HepG2 (cell line): ENCODE data around the gene HMCN1. TPM values are rescaled to one million over a fixed set of nuclear protein-coding genes. Genes with fewer than 3 reads are reported as not detected.

Experiments used
- ATAC-seq: fragments of 200-7000 bp; cut with Tn5 transposase; 3 replicates; pipeline ENCODE4 v1.9.1; 2020; ENCODE audit warnings: mild to moderate bottlenecking, moderate library complexity
- BruUV-seq: library from RNA; stranded (reverse); fragments of 400-500 nt; replicated peaks from 2 replicates; lab custom pipeline; 2021; lab: Mats Ljungman, UMichigan
- CTCF ChIA-PET: fragments of 300-600 bp; formaldehyde crosslinking; extraction: SDS; loops from one replicate; lab custom pipeline; 2021; ENCODE audit warnings: low total read pairs, inconsistent platforms, low intra/inter-chr PET ratio; lab: Yijun Ruan, JAX
- POLR2A ChIA-PET: fragments of 350-600 bp; sonication (Branson Sonifier 250); formaldehyde crosslinking; loops from one replicate; lab custom pipeline; 2020; ENCODE audit warnings: antibody characterized with exemption, inconsistent platforms; lab: Yijun Ruan, JAX
- DNase-seq: peaks from one replicate; pipeline ENCODE4 v3.0.0-alpha.2; 2015; ENCODE audit warnings: low spot score
- FAIRE-seq: peaks from 3 replicates; lab custom pipeline; 2011; peaks lifted over from hg19 to GRCh38; lab: Jason Lieb, UNC
- H2AFZ ChIP-seq: one replicate; pipeline ENCODE4 v1.6.1; 2011; ENCODE audit warnings: low read length, inconsistent platforms
- H3K27ac ChIP-seq: fragments of 300-600 bp; 3 replicates; pipeline ENCODE4 v1.8.0; 2011; ENCODE audit warnings: mixed run types, mild to moderate bottlenecking, mixed read lengths, low read length, inconsistent platforms; ENCODE audit not compliant: insufficient read depth; ENCODE audit errors: extremely low read length
- H3K27me3 ChIP-seq, 2 experiments: fragments of 200-600 bp in 1 of 2; 2 replicates in 1 of 2; 3 replicates in 1 of 2; pipeline versions ENCODE4 v1.6.0 to v1.8.0; 2011; ENCODE audit warnings: low read length in 2 of 2, mild to moderate bottlenecking in 2 of 2, moderate library complexity in 2 of 2, inconsistent platforms in 1 of 2; ENCODE audit not compliant: insufficient read depth in 2 of 2, control insufficient read depth in 1 of 2
- H3K36me3 ChIP-seq, 2 experiments: fragments of 200-600 bp in 1 of 2; replicated peaks in 1 of 2; 2 replicates in 1 of 2; 3 replicates in 1 of 2; pipeline versions ENCODE4 v1.5.1 to v1.8.0; 2011; ENCODE audit warnings: low read length in 2 of 2, inconsistent platforms in 1 of 2; ENCODE audit not compliant: insufficient read depth in 2 of 2, control insufficient read depth in 1 of 2
- H3K4me1 ChIP-seq: 2 replicates; pipeline ENCODE4 v1.5.1; 2012; ENCODE audit warnings: low read length, inconsistent platforms; ENCODE audit not compliant: insufficient read depth
- H3K4me2 ChIP-seq: 2 replicates; pipeline ENCODE4 v1.6.0; 2011; ENCODE audit warnings: low read depth, low read length, inconsistent platforms
- H3K4me3 ChIP-seq, 3 experiments: fragments of 200-600 bp in 1 of 3; sonication (generic), shearing (Covaris generic) in 1 of 3; replicated peaks in 1 of 3; 2 replicates each; pipeline ENCODE4 v1.5.1; 2011 to 2016; ENCODE audit warnings: low read length in 3 of 3, inconsistent platforms in 2 of 3, low read depth in 2 of 3, mild to moderate bottlenecking in 2 of 3, control low read depth in 1 of 3, mixed read lengths in 1 of 3; ENCODE audit not compliant: insufficient read depth in 1 of 3
- H3K79me2 ChIP-seq: one replicate; pipeline ENCODE4 v1.6.1; 2011; ENCODE audit warnings: low read length, inconsistent platforms; ENCODE audit not compliant: insufficient read depth
- H3K9ac ChIP-seq: 2 replicates; pipeline ENCODE4 v1.6.0; 2011; ENCODE audit warnings: mild to moderate bottlenecking, low read depth, low read length, inconsistent platforms; ENCODE audit not compliant: insufficient read depth
- H3K9me3 ChIP-seq: 2 replicates; pipeline ENCODE4 v1.5.1; 2012; ENCODE audit warnings: mild to moderate bottlenecking, low read length
- H4K20me1 ChIP-seq: 2 replicates; pipeline ENCODE4 v1.6.0; 2011; ENCODE audit warnings: inconsistent platforms, mild to moderate bottlenecking, low read length, moderate library complexity; ENCODE audit not compliant: insufficient read depth
- ATF7-NPFF ChIP-seq: sonication (generic); formaldehyde crosslinking; IDR thresholded peaks from 2 replicates; pipeline ENCODE4 v1.8.1; 2023; ENCODE audit warnings: mild to moderate bottlenecking, low read depth, missing genetic modification reagents, moderate library complexity
- EP300 ChIP-seq, 3 experiments: sonication (generic) in 1 of 3; formaldehyde crosslinking in 1 of 3; IDR thresholded peaks; 2 replicates each; pipeline versions ENCODE4 v1.5.1 to v1.6.1; 2011 to 2020; ENCODE audit warnings: low read depth in 2 of 3, low read length in 2 of 3, borderline replicate concordance in 1 of 3, improper control_type of control experiment in 1 of 3, mild to moderate bottlenecking in 1 of 3, missing genetic modification reagents in 1 of 3, moderate library complexity in 1 of 3
- GTF3A ChIP-seq: sonication (generic); formaldehyde crosslinking; conservative IDR thresholded peaks from 2 replicates; pipeline ENCODE4 v1.4.0; 2020; ENCODE audit warnings: mild to moderate bottlenecking, missing genetic modification reagents
- HIVEP1 ChIP-seq: sonication (generic); formaldehyde crosslinking; IDR thresholded peaks from 2 replicates; pipeline ENCODE4 v1.4.0; 2020; ENCODE audit warnings: mild to moderate bottlenecking, missing genetic modification reagents
- HMG20A ChIP-seq: IDR thresholded peaks from 2 replicates; pipeline ENCODE4 v1.6.1; 2016; ENCODE audit warnings: borderline replicate concordance
- NONO ChIP-seq, 2 experiments: fragments of 450-650 bp in 1 of 2; sonication (generic) in 1 of 2; formaldehyde crosslinking in 1 of 2; IDR thresholded peaks in 1 of 2; conservative IDR thresholded peaks in 1 of 2; 2 replicates each; pipeline versions ENCODE4 v1.6.1 to v1.8.0; 2017 to 2022; ENCODE audit warnings: mild to moderate bottlenecking in 1 of 2, missing genetic modification reagents in 1 of 2, moderate library complexity in 1 of 2
- TAF15 ChIP-seq: fragments of 200-400 bp; formaldehyde crosslinking; IDR thresholded peaks from one replicate; pipeline ENCODE4 v1.6.1; 2018; ENCODE audit warnings: mild to moderate bottlenecking, low read depth, low read length; ENCODE audit not compliant: poor library complexity, severe bottlenecking
- U2AF1 ChIP-seq: fragments of 200-400 bp; formaldehyde crosslinking; optimal IDR thresholded peaks from 2 replicates; pipeline ENCODE3; 2017; ENCODE audit warnings: mild to moderate bottlenecking, low read depth, low read length
- ZFAT ChIP-seq: sonication (generic); formaldehyde crosslinking; conservative IDR thresholded peaks from 2 replicates; pipeline ENCODE4 v1.8.1; 2023; ENCODE audit warnings: missing genetic modification reagents, inconsistent platforms
- ZFP90 ChIP-seq: sonication (generic); formaldehyde crosslinking; IDR thresholded peaks from 2 replicates; pipeline ENCODE4 v1.8.0; 2022; ENCODE audit warnings: missing genetic modification reagents, mild to moderate bottlenecking, inconsistent platforms, borderline replicate concordance
- ZKSCAN1 ChIP-seq: fragments of 150-350 bp; IDR thresholded peaks from 2 replicates; pipeline ENCODE4 v1.6.1; 2014; ENCODE audit warnings: low read length
- ZNF34 ChIP-seq: sonication (generic); formaldehyde crosslinking; IDR thresholded peaks from 2 replicates; pipeline ENCODE4 v1.4.0; 2020; ENCODE audit warnings: mild to moderate bottlenecking, missing genetic modification reagents, borderline replicate concordance
- ZNF850 ChIP-seq: sonication (generic); formaldehyde crosslinking; conservative IDR thresholded peaks from 2 replicates; pipeline ENCODE4 v1.9.0; 2021; ENCODE audit warnings: mild to moderate bottlenecking, missing genetic modification reagents
- WGBS: methylation state at CpG from one replicate; pipeline ENCODE4 v1.1.6; 2017; ENCODE audit warnings: low lambda C conversion rate; 5-methylcytosine and 5-hydroxymethylcytosine counted together
- in situ Hi-C: cut with HindIII; loops from 2 replicates; pipeline ENCODE4 v1.10.0; 2017; ENCODE audit warnings: low pct_unique_long_range_greater_than_20kb; ENCODE audit not compliant: extremely low pct_ligation_motif_present
- intact Hi-C: fragments of 100-400 bp; cut with micrococcal nuclease; formaldehyde crosslinking; loops from one replicate; pipeline ENCODE4 v1.10.0; 2022; ENCODE audit not compliant: unreplicated experiment
- polyA plus RNA-seq, 8 experiments: library from polyadenylated mRNA; depleted of rRNA in 3 of 8; stranded (reverse) in 7 of 8; unstranded in 1 of 8; fragments of >200 nt; fragmentation: Illumina TruSeq in 4 of 8; extraction: Trizol in 4 of 8; gene quantifications; 2 replicates each; pipeline versions ENCODE4 v1.2.1 to v1.2.3, GENCODE V29; 2011 to 2016; ENCODE audit warnings: low read depth in 4 of 8, missing spikeins in 1 of 8, mixed read lengths in 1 of 8; ENCODE audit not compliant: insufficient read depth in 1 of 8
- total RNA-seq, 5 experiments: library from RNA; depleted of rRNA; stranded (reverse); fragments of >200 nt; fragmentation: Illumina TruSeq; extraction: Trizol; gene quantifications; 2 replicates each; pipeline ENCODE4 v1.2.3, GENCODE V29; 2016; ENCODE audit warnings: low read depth in 1 of 5
- TF ChIP-seq, protein P1 (sequence below): sonication (generic); formaldehyde crosslinking; IDR thresholded peaks from 2 replicates; pipeline ENCODE4 v1.5.0; 2020; ENCODE audit warnings: mild to moderate bottlenecking, missing genetic modification reagents

Gene HMCN1
- total and polyA plus RNA-seq, 2 of the 13 experiments (the other 11 are each of a cell fraction or from before 2014, with no cell fraction given): 0.03 TPM; not detected in 1

DNA sequence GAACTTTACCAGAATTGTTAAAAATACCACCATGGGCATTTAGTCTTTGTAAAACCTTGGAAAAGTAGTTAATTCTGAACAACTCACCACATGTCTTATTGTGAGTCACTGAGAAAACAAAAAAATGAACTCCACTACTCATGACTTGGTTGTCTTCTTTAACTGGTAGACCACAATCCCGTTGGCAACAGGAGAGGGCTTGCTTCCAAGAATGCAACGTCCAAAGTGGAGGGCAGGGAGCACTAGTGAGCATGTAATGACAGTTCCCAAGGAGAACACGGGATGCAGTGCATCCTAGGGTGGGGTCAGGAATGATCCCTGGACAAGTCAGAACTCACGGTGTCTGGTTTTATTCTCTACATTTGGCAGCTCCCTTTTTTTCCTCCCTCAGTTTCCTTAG, 15.2 kb upstream of the HMCN1 start:
- Histone ChIP-seq H3K27ac (no peak overlapping the region), H3K27me3 (no peaks in the 10 kb centered on the region), H2AFZ (no peak overlapping the region), H4K20me1 (no peaks in the 10 kb centered on the region), H3K36me3 (no peaks in the 10 kb centered on the region), H3K79me2 (no peaks in the 10 kb centered on the region), H3K9me3 (no peaks in the 10 kb centered on the region), H3K4me2 (no peak overlapping the region), H3K4me1 (no peaks in the 10 kb centered on the region), H3K9ac (no peak overlapping the region), H3K4me3 (no peak overlapping the region)
- ChIA-PET CTCF (no interaction called here), POLR2A (no interaction called here)
- intact Hi-C loops: loop anchor here (5.0 kb wide), 1 partner anchor 438 kb away; no protein-coding TSS in a partner anchor
- 0% methylated on average over 4 of the region's 4 CpGs for WGBS
- FAIRE-seq: no peak
- in situ Hi-C loops: loop anchor here (5.0 kb wide), 1 partner anchor 493 kb away; no protein-coding TSS in a partner anchor
- peak; percentile 69 for ATAC-seq
- no peak for TF ChIP-seq ZNF34 (CRISPR knock-in tag)
- no peak for TF ChIP-seq GTF3A (CRISPR knock-in tag)
- no peak for TF ChIP-seq TAF15
- TF ChIP-seq NONO (IDR thresholded peaks at IDR 0.05): no peak
- no peak for TF ChIP-seq NONO (CRISPR knock-in tag; conservative IDR thresholded peaks at IDR 0.05)
- no peak for TF ChIP-seq U2AF1
- no peak for TF ChIP-seq ATF7-NPFF (CRISPR knock-in tag)
- DNase-seq: no peak
- BruUV-seq: no TSS peak

DNA sequence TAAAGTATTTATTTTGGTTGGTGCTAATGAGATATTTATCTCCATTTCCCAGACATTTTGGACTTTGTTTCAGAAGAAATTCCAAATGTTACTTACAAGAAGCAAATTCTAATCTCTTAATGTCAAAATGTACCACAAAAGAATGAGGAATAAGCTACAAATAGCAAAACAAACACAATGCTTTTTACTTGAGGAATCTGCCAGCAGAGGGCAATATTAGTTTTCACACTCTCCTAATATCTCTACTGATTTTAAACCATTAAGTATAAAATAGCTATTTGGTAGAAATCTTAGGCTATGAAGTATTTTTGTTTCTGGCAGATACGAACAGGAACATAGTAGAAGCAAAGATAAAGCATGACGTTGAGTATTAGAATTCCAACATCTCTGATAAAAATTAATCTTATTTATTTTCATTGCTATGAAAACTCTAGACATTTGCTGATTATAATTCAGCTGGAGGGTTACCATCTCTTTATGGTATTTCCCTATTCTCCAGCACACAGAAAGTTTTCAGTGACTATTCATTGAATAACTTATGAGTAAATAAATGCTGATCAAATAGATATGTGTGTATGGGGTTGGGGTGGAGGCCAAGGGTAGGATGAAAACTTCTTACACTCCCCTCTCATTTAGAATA, 13.4 kb upstream of the HMCN1 start:
- FAIRE-seq: no peak
- in situ Hi-C loops: no loop called here
- WGBS: 0% methylated on average over 2 of the region's 2 CpGs
- no peak for TF ChIP-seq EP300 (IDR thresholded peaks at IDR 0.05; ENCODE audit: low read depth in 2 of 2, low read length in 2 of 2)
- no peak for TF ChIP-seq EP300 (CRISPR knock-in tag; IDR thresholded peaks at IDR 0.05; ENCODE audit: borderline replicate concordance)
- TF ChIP-seq, protein P1, sequence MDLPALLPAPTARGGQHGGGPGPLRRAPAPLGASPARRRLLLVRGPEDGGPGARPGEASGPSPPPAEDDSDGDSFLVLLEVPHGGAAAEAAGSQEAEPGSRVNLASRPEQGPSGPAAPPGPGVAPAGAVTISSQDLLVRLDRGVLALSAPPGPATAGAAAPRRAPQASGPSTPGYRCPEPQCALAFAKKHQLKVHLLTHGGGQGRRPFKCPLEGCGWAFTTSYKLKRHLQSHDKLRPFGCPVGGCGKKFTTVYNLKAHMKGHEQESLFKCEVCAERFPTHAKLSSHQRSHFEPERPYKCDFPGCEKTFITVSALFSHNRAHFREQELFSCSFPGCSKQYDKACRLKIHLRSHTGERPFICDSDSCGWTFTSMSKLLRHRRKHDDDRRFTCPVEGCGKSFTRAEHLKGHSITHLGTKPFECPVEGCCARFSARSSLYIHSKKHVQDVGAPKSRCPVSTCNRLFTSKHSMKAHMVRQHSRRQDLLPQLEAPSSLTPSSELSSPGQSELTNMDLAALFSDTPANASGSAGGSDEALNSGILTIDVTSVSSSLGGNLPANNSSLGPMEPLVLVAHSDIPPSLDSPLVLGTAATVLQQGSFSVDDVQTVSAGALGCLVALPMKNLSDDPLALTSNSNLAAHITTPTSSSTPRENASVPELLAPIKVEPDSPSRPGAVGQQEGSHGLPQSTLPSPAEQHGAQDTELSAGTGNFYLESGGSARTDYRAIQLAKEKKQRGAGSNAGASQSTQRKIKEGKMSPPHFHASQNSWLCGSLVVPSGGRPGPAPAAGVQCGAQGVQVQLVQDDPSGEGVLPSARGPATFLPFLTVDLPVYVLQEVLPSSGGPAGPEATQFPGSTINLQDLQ (CRISPR knock-in tag): no peak
- TF ChIP-seq ZFAT: no peak
- TF ChIP-seq HMG20A (CRISPR knock-in tag): no peak
- TF ChIP-seq ZFP90 (CRISPR knock-in tag): no peak
- TF ChIP-seq ZNF850 (CRISPR knock-in tag): no peak
- no peak for TF ChIP-seq HIVEP1 (CRISPR knock-in tag)
- no peak for TF ChIP-seq ZKSCAN1

More for the DNA sequence above, 13.4 kb upstream of the HMCN1 start:
- BruUV-seq: no TSS peak
- CTCF ChIA-PET: interaction anchor here (1.7 kb wide), 1 partner anchor 492 kb away, joined by 5 read pairs; no protein-coding TSS in a partner anchor
- Histone ChIP-seq H3K27me3 (no peaks in the 10 kb centered on the region), H3K9ac (no peak overlapping the region), H3K9me3 (no peaks in the 10 kb centered on the region), H3K79me2 (no peaks in the 10 kb centered on the region), H4K20me1 (no peaks in the 10 kb centered on the region), H3K27ac (no peak overlapping the region), H3K4me1 (no peaks in the 10 kb centered on the region), H3K4me3 (no peak overlapping the region), H3K4me2 (no peak overlapping the region), H3K36me3 (no peaks in the 10 kb centered on the region), H2AFZ (no peak overlapping the region)
- ATAC-seq (0 out of 3 replicates have a peak, but pooled peaks have one; percentile 30), DNase-seq (peak; percentile 17)
- POLR2A ChIA-PET: no interaction called here
- intact Hi-C loops: loop anchor here (2.0 kb wide), 1 partner anchor 14 kb away; the partner anchor contains the start of gene HMCN1
